Epithelial cell of proximal tubule (primary cell): ENCODE measurements around the gene UTF1. TPM values are rescaled to one million over a fixed set of nuclear protein-coding genes. Genes with fewer than 3 reads are reported as not detected.

ENCODE experiments used
- DNase-seq: peaks from one replicate; pipeline ENCODE4 v3.0.0-alpha.2; 2011; ENCODE audit warnings: low read depth
- H3K4me3 ChIP-seq: 2 replicates; pipeline ENCODE4 v1.5.1; 2011; ENCODE audit warnings: low read depth, mild to moderate bottlenecking, low read length
- total RNA-seq: library from RNA; depleted of rRNA; stranded (reverse); fragments of >200 nt; gene quantifications from 2 replicates; pipeline ENCODE4 v1.2.3, GENCODE V29; 2015
- TF ChIP-seq, protein P1 (sequence below): conservative IDR thresholded peaks from 2 replicates; pipeline ENCODE4 v1.5.1; 2012; ENCODE audit warnings: low read depth, mild to moderate bottlenecking, low read length

UTF1 gene
- total RNA-seq, 1 donor from 2014 or later, result not detected

DNA sequence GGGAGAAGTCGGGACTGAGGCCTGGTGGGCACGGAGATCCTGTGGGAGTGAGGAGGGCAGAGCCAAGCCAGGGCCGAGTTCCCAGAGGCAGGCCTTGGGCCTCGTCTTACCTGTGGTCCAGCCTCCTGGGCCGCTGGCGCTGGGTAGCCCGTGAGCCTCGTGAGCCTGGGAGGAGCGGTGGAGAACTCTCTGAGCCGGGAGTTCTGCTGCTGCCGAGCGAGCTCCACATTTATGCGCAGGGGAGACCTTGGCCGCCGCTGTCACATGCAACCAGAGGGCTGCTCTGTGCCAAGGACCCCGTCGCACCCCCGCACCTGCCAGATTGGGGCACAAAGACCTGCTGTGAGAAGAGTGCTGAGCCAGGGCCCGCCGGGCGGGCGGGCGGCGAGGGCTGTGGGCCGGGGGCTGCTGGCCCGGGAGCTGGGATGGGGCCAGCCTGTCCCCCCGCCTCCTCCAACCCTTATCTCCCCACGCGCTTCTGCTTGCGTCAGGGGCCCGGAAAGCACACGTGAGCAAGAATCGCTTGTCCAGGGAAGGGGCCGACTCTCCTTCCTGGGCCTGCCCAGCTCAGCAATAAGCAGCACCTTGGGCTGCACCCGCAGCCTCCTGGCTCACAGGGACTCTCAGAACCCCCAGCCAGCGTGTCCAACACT, 17.8 kb downstream of the UTF1 start:
- DNase-seq, result no peak
- TF ChIP-seq, protein P1, sequence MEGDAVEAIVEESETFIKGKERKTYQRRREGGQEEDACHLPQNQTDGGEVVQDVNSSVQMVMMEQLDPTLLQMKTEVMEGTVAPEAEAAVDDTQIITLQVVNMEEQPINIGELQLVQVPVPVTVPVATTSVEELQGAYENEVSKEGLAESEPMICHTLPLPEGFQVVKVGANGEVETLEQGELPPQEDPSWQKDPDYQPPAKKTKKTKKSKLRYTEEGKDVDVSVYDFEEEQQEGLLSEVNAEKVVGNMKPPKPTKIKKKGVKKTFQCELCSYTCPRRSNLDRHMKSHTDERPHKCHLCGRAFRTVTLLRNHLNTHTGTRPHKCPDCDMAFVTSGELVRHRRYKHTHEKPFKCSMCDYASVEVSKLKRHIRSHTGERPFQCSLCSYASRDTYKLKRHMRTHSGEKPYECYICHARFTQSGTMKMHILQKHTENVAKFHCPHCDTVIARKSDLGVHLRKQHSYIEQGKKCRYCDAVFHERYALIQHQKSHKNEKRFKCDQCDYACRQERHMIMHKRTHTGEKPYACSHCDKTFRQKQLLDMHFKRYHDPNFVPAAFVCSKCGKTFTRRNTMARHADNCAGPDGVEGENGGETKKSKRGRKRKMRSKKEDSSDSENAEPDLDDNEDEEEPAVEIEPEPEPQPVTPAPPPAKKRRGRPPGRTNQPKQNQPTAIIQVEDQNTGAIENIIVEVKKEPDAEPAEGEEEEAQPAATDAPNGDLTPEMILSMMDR, result no peak
- H3K4me3 ChIP-seq, result no peak overlapping the region

DNA sequence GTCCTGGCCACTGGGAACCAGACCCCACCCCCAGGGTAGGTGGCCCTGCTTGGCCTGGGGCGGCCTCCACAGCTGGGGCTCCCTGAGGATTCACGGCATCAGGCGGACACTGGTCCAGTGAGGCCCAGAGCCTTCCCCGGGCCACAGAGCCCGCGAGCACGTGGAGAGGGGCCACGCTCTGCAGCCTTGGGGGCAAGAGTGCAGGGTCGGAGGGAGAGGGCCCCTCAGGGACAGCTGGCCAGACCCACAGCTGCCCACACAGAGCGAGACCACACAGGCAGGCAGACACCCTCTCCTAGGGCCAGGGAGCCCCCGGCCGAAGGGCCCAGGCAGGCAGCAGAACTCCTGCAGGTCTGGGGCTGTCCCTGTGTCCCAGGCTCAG, 18.3 kb downstream of the UTF1 start:
- TF ChIP-seq, protein P1, result no peak
- no peak for DNase-seq
- H3K4me3 ChIP-seq, result no peak overlapping the region

DNA sequence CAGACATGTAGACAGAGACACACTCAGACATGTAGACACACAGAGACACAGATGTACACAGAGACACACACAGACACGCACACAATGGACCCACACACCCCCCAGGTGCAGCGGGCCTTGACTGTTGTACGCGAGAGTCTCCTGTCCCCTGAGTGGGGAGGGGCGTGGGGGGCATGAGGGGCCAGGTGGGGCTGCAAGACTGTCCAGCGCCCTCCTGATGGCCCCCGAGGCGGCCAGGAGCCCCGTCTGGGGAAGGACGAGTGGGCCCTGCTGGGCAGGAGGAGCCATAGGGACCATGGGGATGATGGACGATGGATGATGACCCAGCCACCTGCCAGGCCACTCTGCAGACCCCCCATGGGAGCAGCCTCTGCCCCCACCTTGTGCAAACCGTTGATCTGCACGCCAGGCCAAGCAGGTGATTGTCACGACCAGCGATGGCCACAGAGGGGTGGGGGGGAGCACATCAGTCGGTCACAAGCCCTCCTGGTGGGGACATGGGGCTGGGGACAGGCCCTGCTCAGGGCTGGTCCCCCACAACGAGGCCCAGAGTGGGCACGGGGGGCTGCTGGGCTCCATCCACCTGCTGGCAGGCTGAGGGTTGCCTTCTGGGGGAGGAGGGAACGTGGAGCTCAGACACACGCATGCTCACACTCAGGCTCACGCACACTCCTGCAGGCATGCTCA, 19.2 kb downstream of the UTF1 start:
- H3K4me3 ChIP-seq, result no peak overlapping the region
- TF ChIP-seq, protein P1, result no peak
- no peak for DNase-seq

DNA sequence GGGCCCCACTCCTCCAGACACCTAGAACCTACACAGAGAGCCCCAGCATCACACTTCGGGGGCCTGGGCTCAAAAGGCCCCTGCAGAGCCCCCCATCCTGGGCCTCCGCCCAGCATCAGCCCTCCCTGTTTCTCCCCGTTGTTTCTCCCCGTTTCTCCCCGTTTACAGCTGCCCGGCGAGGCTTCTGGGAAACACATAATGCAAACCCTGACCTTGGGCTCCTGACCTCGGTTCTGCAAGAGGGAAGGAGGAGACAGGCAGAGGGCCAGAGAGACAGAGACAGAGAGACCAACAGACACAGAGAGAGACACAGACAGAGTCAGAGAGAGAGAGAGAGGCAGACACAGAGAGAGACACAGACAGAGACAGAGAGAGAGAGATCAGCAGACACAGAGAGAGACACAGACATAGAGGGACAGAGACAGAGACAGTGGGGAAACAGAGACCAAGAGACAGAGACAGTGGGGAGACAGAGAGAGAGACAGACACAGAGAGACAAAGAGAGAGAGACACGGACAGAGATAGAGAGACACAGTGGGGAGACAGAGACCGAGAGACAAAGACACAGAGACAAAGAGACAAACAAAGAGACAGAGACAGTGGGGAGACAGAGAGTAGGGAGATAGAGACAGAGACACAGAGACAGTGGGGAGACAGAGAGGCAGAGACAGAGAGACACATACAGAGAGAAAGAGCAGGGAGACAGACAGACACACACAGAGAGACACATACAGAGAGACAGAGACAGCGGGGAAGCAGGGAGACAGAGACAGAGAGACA, 20.1 kb downstream of the UTF1 start:
- TF ChIP-seq, protein P1, result no peak
- H3K4me3 ChIP-seq, result no peak overlapping the region

DNA sequence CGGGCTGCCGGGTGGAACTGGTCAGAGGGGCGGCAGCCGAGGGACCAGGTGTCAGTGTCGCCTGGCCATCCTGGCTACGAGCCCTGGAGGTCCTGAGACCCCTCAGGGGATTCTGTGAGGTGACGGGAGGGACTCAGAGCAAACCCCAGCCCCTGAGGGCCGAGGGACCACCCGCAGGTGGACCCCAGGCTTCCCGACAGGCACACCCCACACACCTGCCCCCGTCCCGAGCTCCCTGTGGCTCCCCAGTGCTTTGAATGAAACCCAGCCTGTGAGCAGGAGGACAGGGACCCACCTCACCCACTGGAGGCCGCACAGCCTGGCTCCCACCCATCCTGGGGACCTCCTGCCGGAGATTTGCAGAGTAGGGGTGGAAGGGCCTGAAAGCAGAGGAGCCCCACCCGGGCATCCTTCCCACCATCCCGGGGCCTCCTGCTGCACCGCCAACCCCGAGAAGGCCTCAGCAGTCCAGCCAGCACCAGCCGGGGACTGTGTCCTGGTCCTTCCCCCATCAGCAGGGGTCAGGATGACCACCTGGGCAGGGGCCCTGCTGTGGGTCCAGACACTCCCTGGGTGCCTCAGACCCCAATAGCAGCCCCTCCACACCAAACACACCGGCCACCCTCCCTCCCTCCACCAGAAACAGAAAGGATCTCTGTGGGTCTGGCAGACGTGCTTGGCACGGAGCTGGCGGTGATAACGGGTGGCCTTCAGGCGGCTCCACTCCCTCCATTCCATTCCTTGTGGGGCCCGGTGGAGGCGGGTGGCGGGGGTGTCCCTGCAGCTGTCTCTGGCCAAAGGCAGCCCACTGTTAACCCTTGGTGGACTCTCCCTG, 21.6 kb downstream of the UTF1 start:
- H3K4me3 ChIP-seq, result no peak overlapping the region
- DNase-seq, result no peak
- TF ChIP-seq, protein P1, result no peak

More for the DNA sequence above, 20.1 kb downstream of the UTF1 start:
- no peak for DNase-seq

DNA sequence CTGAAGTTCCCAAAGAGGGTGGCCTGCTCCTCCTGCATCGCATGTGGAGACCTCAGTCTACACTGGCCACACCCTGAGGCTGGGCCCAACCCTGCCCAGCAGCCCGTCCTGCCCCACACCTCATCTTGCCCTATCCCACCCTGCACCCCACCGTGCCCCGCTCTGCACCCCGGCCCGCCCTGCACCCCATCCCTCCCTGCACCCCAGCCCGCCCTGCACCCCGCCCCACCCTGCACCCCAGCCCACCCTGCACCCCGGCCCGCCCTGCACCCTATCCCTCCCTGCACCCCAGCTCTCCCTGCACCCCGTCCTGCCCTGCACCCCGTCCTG, 22.2 kb downstream of the UTF1 start:
- TF ChIP-seq, protein P1, result no peak
- DNase-seq, result no peak
- H3K4me3 ChIP-seq, result no peak overlapping the region
